Ascending aorta (tissue), 2 donors: ENCODE measurements around the gene ZBTB37. TPM values are rescaled to one million over a fixed set of nuclear protein-coding genes. Genes with fewer than 3 reads are reported as not detected.

ENCODE experiments used
- DNase-seq, 2 donors: peaks; one replicate each; pipeline ENCODE4 v3.0.0-alpha.2; 2019; ENCODE audit warnings: low spot score in 2 of 2
- H3K27ac ChIP-seq, 2 donors: fragments of 200-600 bp; sonication (generic); one replicate each; pipeline ENCODE4 v1.5.1; 2016 to 2017; ENCODE audit warnings: mild to moderate bottlenecking in 1 of 2
- H3K27me3 ChIP-seq: fragments of 200-600 bp; sonication (generic); one replicate; pipeline ENCODE4 v1.5.1; 2017
- H3K36me3 ChIP-seq, 2 donors: fragments of 200-600 bp; sonication (generic); one replicate each; pipeline ENCODE4 v1.5.1; 2016
- H3K4me1 ChIP-seq, 2 donors: fragments of 200-600 bp; sonication (generic); one replicate each; pipeline ENCODE4 v1.5.1; 2016 to 2017; ENCODE audit warnings: mild to moderate bottlenecking in 1 of 2
- H3K4me3 ChIP-seq, 2 donors: fragments of 200-600 bp; sonication (generic); one replicate each; pipeline ENCODE4 v1.5.1; 2016 to 2017; ENCODE audit warnings: mild to moderate bottlenecking in 1 of 2
- H3K9me3 ChIP-seq, 2 donors: fragments of 200-600 bp; sonication (generic); one replicate each; pipeline ENCODE4 v1.5.1; 2016
- CTCF ChIP-seq, 3 experiments: fragments of 200-600 bp in 2 of 3; fragments of 450-650 bp in 1 of 3; sonication (generic) in 2 of 3; IDR thresholded peaks; one replicate each; pipeline ENCODE4 v1.5.1; 2016 to 2019; ENCODE audit warnings: antibody characterized with exemption in 3 of 3, mild to moderate bottlenecking in 1 of 3, moderate library complexity in 1 of 3
- intact Hi-C: fragments of 100-400 bp; cut with DNase I; formaldehyde crosslinking; loops from one replicate; pipeline ENCODE4 v1.15.1; 2023
- total RNA-seq: library from RNA; depleted of rRNA; stranded (reverse); fragments of >200 nt; gene quantifications from one replicate; pipeline ENCODE4 v1.1.0, GENCODE V29; 2016

ZBTB37 gene
- total RNA-seq, 1 donor from 2014 or later = 5.0 TPM

DNA sequence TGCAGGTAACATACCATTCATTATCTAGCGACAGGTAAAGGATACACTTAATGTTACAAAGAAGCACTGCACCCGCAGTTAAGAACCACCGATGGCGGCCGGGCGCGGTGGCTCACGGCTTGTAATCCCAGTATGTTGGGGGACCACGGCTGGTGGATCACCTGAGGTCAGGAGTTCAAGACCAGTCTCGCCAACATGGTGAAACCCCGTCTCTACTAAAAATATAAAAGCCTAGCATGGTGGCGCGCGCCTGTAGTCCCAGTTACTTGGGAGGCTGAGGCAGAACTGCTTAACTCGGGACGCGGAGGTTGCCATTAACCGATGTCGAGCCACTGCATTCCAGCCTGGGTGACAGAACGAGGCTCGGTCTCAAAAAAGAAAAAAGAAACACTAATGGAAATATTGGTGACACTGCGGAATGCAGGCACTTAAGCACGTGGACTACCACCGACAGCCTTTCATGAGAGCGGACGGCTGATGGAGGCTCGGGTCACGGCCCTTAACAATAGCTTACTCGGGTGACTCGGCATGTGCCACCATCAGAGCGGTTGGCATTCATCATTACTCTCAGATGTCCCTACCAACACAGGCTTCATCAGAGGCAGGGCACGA, 933 bp upstream of the ZBTB37 start:
- Histone ChIP-seq H3K27me3 (no peaks in the 10 kb centered on the region), H3K4me1 (peaks cover 4 to 10% of the 10 kb centered on the region in 2 donors), H3K9me3 (no peaks in the 10 kb centered on the region), H3K27ac (peak overlapping the region; percentile 93 to 99), H3K36me3 (peaks cover 31 to 58% of the 10 kb centered on the region in 2 donors), H3K4me3 (peak overlapping the region; percentile 85 to 97)
- intact Hi-C loops = loop anchor here (1.0 to 10.0 kb wide), 5 partner anchors 292 to 1335 kb away; partner anchors contain the start of genes KIAA0040, MRPS14, PRDX6 and RABGAP1L
- no peak for DNase-seq
- TF ChIP-seq CTCF (IDR thresholded peaks at IDR 0.05) = no peak

DNA sequence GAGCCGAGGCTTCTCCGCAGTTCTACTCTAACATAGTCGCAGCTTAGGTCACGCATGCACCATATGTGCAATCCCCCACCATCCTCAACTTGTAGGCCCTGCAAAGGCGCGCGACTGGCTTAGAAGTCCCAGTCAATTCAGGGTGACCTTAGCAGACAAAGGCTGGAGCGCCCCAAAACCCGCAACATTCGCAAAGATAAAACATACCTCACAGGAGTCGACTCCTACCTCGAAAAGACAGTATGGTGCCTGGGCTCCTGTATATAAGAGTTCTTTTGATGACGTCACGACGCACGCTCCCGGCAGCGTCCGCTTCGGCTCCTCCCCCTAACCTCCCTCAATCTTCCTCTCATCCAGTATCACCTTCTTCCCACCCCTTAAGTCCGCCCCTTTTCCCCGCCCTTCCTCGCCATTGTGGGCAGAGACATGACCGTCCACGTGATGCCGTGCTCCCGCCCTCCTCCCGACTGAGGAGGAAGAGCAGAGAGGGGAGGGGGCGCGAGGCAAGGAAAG, 371 bp upstream of the ZBTB37 start, which contains the start of gene GAS5:
GAS5 (minus strand) TSS at position 237 of the 513 bp plus-strand sequence.
- Histone ChIP-seq H3K4me3 (peak within 1 kb of the TSS; percentile 85 to 97), H3K4me1 (peaks cover 4 to 10% of the 10 kb centered on the region in 2 donors), H3K27me3 (no peaks in the 10 kb centered on the region), H3K9me3 (no peaks in the 10 kb centered on the region), H3K36me3 (peaks cover 26 to 53% of the 10 kb centered on the region in 2 donors), H3K27ac (peak within 1 kb of the TSS; percentile 93 to 99)
- peak; percentile 99 to 100 for DNase-seq
- no peak for TF ChIP-seq CTCF (IDR thresholded peaks at IDR 0.05)
- intact Hi-C loops = loop anchor here (1.0 to 10.0 kb wide), 9 partner anchors 44 to 1336 kb away; partner anchors contain the start of genes CACYBP, CENPL, DARS2 and KIAA0040

DNA sequence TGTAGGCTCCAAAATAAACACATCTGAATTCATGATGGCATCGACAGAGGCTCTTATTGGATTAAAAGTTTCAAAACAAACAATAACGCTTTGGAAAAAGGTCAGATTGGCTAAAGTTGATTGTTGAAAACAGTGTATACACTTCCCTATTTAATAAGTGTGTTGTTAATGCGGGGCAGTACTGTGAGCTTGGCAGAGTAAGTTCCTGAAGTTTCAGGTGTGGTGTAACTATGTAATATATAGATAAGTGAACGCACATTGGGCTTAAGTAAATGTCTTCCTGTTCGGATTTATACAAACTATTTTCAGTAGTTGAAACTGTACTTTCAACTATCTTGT, 810 bp downstream of the ZBTB37 start:
- peaks cover 4 to 10% of the 10 kb centered on the region in 2 donors for H3K4me1 ChIP-seq

DNA sequence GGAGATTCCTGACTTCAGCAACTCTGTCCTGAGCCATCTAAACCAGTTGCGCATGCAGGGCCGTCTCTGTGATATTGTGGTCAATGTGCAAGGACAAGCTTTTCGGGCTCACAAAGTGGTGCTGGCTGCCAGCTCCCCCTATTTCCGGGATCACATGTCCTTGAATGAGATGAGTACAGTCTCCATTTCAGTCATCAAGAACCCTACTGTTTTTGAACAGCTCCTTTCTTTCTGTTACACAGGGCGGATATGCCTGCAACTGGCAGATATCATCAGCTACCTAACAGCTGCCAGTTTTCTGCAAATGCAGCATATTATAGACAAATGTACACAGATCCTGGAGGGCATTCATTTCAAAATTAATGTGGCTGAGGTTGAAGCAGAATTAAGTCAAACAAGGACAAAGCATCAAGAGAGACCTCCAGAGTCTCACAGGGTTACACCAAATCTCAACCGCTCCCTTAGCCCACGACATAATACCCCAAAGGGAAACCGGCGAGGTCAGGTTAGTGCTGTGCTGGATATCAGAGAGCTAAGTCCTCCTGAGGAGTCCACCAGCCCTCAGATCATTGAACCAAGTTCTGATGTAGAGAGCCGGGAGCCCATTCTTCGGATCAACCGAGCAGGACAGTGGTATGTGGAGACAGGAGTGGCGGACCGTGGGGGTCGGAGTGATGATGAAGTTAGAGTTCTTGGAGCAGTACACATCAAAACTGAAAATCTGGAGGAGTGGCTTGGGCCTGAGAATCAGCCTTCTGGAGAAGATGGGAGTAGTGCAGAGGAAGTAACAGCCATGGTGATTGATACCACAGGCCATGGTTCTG, 2.3 kb downstream of the ZBTB37 start:
- no peaks in the 10 kb centered on the region for H3K27me3 ChIP-seq
- no peak for TF ChIP-seq CTCF (IDR thresholded peaks at IDR 0.05)
- intact Hi-C loops = no loop called here
- no peak for DNase-seq
- H3K4me1 ChIP-seq = peaks cover 4 to 10% of the 10 kb centered on the region in 2 donors
- H3K9me3 ChIP-seq = no peaks in the 10 kb centered on the region
- peak overlapping the region in 1 of 2 donors; percentile 97 for H3K4me3 ChIP-seq
- H3K27ac ChIP-seq = no peak overlapping the region
- H3K36me3 ChIP-seq = peaks cover 6 to 43% of the 10 kb centered on the region in 2 donors

More for the DNA sequence above, 810 bp downstream of the ZBTB37 start:
- TF ChIP-seq CTCF (IDR thresholded peaks at IDR 0.05) = no peak
- DNase-seq = no peak
- Histone ChIP-seq H3K36me3 (peaks cover 15 to 47% of the 10 kb centered on the region in 2 donors), H3K4me3 (peak overlapping the region; percentile 85 to 97), H3K27ac (peak overlapping the region; percentile 93 to 99), H3K9me3 (no peaks in the 10 kb centered on the region), H3K27me3 (no peaks in the 10 kb centered on the region)
- intact Hi-C loops = loop anchor here (2.0 to 10.0 kb wide), 5 partner anchors 154 to 1337 kb away; partner anchors contain the start of genes KIAA0040, MRPS14, RC3H1 and SUCO

GRCh38 chr1:173871091-173871490, 2.9 kb downstream of the ZBTB37 start:
- no peak for TF ChIP-seq CTCF (IDR thresholded peaks at IDR 0.05)
- Histone ChIP-seq H3K4me1 (peaks cover 4 to 10% of the 10 kb centered on the region in 2 donors), H3K9me3 (no peaks in the 10 kb centered on the region), H3K27ac (no peak overlapping the region), H3K27me3 (no peaks in the 10 kb centered on the region), H3K36me3 (peaks cover 9 to 43% of the 10 kb centered on the region in 2 donors), H3K4me3 (no peak overlapping the region)
- no peak for DNase-seq
- intact Hi-C loops = no loop called here
